NCI-H510A treated with DMSO at 0.1 percent for 48 hours (cell line): ENCODE data around the gene RPUSD1.

Experiments
- DNase-seq: peaks from one replicate; lab custom pipeline; 2025; lab: John Stamatoyannopoulos, UW

RPUSD1 gene

GRCh38 chr16:799111-799947 is 11.1 kb upstream of the RPUSD1 start:
- no peak for DNase-seq

DNA sequence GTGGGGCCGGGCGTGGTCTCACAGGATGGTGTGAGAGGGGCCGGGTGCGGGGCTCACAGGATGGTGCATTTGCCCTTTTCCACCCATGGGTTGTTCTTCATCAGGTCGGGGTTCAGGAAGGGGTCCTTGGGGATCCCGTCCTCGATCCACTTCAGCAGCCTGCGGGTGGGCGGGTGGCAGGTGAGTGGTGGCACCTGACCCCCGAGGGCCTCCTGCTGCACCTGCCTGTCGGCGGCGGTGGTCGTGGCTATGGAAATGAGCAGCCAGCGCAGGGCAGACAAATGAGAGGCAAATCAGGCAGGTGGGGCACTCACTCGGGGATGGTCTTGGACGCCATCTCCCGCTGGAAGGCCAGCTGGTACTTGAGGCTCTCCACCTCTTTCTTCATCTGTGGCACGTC is 10.5 kb upstream of the RPUSD1 start:
- no peak for DNase-seq

- no peak for DNase-seq
Measured at GRCh38 chr16:797686-798085, 9.5 kb upstream of the RPUSD1 start.

DNA sequence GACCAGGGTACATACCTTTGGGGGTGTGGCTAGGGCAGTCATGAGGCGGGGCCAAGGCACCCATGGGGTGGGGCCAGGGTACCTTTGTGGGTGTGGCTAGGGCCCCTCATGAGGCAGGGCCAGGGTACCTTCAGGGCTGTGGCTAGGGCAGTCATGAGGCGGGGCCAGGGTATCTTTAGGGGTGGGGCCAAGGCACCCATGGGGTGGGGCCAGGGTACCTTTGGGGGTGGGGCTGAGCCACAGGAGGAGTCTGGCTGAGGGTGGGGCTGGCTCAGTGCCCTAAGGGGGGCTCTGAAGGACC is 8.9 kb upstream of the RPUSD1 start:
- DNase-seq: no peak

DNA sequence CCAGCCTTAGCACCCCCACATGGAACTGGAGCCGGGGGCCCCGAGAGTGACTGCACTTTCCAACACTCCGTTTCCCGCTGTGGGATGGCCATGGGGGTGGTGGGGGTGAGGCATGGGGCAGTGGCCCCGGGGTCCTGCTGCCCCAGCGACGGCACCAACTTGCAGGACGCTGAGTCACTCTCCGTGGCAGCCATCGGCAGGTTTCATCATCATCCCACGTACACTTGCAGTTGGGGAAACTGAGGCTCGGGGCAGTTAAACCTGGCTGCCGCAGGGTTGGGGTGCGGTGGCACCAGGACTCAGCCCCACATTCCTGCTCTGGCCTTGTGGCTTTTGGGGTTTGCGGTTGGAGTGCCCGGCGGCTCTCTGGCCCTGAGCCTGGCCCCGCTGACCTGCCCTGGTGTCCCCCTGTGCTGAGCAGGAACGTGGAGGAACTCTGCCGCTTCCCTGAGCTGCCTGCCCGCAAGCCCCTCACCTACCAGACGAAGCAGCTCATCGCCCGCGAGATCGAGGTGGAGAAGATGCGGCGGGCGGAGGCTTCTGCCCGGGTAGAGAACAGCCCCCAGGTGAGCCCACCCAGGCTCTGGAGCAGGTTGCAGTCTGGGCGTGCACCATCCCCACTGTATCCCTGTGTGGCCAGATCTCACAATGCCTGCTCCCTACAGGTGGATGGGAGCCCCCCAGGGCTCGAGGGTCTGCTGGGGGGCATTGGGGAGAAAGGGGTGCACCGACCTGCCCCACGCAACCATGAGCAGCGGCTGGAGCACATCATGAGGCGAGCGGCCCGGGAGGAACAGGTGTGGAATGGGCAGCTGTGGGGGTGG is 8.3 kb upstream of the RPUSD1 start:
- DNase-seq: no peak

DNA sequence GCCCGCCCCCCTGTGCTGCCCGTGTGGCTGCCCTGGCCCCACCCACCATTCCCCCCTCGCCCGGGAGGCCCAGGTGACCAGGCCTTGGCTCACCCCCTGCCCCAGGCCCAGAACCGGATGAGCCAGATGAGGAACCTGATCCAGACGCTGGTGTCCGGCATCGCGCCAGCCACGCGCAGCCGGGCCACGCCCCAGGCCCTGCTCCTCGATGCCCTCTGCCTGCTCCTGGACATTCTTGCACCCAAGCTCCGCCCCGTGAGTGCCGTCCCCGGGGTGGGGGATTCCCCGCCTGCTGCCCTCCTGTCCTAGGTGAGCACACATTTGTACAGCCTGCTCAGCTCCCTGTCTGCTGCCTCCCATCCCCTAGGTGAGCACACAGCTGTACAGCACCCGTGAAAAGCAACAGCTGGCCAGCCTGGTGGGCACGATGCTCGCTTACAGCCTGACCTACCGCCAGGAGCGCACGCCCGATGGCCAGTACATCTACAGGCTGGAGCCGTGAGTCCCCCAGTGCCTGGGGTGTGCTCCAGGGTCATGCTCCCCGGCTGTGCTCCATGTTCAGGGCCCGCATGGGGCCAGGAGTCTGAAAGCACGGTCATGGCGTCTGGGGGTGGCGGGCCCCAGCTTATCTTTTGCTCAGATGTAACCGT is 7.5 kb upstream of the RPUSD1 start:
- DNase-seq: no peak

GRCh38 chr16:794853-795466 is 6.8 kb upstream of the RPUSD1 start:
- DNase-seq: no peak

GRCh38 chr16:794091-794822 is 6.1 kb upstream of the RPUSD1 start:
- DNase-seq: no peak

DNA sequence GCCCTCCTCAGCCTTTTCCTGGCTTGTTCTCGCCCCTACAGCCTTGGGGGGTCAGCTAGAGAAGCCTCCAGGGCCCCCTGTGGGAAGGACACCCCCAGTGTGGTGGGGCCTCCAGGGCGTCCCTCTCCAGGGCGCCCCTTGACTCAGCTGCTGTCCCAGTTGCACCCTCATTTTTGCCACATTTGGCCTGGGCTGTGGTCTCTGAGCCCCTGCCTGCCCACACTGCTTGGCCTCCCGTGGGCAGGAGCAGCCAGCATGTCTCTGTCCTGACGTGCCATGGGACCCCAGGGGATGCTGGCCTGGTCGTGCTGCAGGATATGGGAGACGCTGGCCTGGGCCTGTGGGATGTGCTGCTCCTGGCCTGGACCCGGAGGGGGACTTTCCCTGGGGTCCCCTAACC is 5.2 kb upstream of the RPUSD1 start:
- DNase-seq: no peak

DNA sequence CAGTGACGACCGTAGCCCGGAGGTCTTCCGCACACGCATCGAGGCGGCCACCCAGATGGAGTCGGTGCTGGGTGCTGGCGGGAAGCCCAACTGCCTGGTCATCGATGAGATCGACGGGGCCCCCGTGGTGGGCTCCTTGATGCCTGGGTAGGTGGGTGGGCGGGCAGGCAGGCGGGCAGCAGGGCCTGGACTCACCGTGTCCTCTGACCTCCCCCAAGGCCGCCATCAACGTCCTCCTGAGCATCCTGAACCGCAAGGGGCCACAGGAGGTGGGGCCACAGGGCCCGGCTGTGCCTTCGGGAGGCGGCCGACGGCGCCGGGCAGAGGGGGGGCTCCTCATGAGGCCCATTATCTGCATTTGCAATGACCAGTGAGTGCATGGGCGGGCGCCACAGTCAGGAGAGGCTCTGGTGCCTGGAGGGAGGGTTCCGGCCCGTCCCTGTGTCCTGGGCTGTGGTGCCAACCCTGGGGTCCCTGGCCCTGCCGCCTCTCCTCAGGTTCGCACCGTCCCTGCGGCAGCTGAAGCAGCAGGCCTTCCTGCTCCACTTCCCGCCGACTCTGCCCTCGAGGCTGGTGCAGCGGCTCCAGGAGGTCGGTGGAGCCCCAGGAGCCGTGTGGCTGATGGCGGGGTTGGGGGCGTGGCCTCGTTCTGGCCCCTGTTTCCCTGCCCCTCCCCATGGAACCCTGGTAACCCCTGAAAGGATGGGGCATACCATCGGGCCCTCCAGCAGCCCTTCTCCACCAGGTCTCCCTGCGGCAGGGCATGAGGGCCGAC is 4.2 kb upstream of the RPUSD1 start:
- no peak for DNase-seq

GRCh38 chr16:791131-791530 is 3.0 kb upstream of the RPUSD1 start:
- no peak for DNase-seq

DNA sequence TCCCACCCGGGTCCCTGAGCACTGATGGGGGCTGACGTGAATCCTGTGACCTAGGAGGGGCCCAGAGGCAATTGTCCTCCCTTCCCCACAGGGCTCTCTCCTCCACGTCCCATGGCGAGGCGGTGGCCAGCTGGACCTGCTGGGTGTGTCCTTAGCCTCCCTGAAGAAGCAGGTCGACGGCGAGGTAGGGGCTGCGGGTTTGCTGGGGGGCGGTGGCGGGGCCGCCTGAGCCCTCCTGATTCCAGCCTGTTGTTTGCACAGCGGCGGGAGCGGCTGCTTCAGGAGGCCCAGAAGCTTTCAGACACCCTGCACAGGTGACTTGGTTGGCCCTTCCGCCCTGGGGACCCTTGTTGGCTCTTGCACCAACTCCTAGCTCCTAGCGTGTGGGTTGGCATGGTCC is 1.9 kb upstream of the RPUSD1 start:
- no peak for DNase-seq

GRCh38 chr16:789191-789850 is 1.1 kb upstream of the RPUSD1 start:
- no peak for DNase-seq

GRCh38 chr16:788399-789126 is 382 bp upstream of the RPUSD1 start, which contains the start of gene CHTF18:
TSS of gene CHTF18 (plus strand) at chr16:788620. CDS start at chr16:788685, 65 bp downstream.
- peak; percentile 50 for DNase-seq

GRCh38 chr16:787321-787966 is 737 bp downstream of the RPUSD1 start:
- DNase-seq: no peak

DNA sequence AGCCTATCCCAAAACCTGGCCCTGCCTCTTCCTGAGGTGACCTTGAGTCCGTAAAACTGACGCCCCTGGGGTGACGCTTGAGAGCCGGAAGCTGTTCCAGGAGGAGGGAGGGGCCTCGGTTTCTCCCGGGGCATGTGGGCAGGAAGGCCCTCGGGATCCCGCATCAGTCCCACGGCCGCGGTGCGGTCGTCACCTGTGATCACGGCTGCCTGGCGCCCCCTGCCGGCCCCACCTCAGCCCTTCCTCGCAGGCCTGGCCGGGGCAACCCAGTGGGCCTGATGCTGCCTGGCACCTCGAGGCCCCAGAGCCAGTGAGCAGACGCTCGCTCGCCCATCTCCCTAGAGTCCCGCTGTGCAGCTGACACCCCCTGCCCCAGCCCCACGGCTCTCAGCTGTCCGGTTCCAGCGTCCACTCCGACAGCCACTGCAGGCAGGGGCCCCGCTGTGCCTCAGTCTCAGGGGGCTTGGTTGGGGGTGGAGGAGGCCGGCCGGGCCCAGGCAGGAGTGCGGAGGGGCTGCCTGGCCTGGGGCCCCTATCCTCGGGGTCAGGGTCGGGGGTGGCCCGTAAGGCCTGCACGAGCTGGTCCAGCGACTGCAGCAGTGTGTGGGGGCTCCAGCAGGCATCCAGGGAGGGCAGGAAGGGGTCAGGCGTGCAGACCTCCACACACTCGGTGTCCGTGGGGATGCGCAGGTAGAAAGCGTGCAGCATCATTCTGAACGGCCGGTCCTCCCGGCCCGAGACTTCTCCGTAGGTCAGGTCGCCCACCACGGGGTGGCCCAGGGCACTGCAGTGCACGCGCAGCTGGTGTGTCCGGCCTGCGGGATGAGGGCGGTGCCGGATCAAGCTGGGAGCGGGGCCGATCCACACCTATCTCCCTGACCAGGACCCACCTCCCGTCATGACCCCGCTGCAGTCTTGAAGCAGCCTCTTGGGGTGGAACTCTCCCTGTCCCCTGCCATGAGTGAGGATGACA is 2.3 kb downstream of the RPUSD1 start:
- DNase-seq: peak; percentile 18

DNA sequence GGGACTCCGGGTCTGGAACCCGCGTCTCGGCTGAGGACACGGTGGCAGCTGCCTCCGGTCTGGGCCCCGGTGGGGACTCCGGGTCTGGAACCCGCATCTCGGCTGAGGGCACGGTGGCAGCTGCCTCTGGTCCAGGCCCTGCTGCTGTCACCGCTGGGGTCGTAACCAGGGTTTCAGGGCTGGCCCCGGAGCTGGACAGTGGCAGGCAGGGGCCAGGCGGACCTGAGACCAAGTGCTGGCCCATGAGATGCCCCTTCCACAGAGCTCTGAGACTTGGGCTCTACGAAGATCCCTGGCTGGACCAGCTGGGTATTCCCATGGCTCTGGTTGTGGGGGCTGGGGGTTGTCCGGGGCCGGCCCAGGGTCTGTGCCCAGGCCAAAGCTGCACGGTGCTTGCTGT is 3.8 kb downstream of the RPUSD1 start:
- DNase-seq: no peak
